Measurements from ENCODE around the gene TUBB2B.
"Not testable (repeated sequence)": the region's sequence is repeated elsewhere in the genome, so short reads cannot be mapped to it uniquely, and the experiment has no call there.

DNA sequence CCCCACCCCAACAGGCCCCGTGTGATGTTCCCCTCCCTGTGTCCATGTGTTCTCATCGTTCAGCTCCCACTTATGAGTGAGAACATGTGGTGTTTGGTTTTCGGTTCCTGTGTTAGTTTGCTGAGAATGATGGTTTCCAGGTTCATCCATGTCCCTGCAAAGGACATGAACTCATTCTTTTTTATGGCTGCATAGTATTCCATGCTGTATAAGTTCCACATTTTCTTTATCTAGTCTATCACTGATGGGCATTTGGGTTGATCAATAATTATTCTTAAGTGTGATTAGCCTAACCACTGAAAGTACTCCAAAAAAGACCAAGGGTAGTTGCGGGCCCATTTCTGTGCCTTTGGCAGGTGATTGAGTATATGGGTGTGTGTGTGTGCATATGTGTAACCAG, 14.3 kb upstream of the TUBB2B start:
- TF ChIP-seq, protein P1, sequence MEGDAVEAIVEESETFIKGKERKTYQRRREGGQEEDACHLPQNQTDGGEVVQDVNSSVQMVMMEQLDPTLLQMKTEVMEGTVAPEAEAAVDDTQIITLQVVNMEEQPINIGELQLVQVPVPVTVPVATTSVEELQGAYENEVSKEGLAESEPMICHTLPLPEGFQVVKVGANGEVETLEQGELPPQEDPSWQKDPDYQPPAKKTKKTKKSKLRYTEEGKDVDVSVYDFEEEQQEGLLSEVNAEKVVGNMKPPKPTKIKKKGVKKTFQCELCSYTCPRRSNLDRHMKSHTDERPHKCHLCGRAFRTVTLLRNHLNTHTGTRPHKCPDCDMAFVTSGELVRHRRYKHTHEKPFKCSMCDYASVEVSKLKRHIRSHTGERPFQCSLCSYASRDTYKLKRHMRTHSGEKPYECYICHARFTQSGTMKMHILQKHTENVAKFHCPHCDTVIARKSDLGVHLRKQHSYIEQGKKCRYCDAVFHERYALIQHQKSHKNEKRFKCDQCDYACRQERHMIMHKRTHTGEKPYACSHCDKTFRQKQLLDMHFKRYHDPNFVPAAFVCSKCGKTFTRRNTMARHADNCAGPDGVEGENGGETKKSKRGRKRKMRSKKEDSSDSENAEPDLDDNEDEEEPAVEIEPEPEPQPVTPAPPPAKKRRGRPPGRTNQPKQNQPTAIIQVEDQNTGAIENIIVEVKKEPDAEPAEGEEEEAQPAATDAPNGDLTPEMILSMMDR (IDR thresholded peaks at IDR 0.05; ENCODE audit: low read depth, low read length, missing input control), result not testable (repeated sequence)
- not testable (repeated sequence) for TF ChIP-seq EGR1 (IDR thresholded peaks at IDR 0.05; ENCODE audit: low read depth in 2 of 2)
- TF ChIP-seq, protein P2, sequence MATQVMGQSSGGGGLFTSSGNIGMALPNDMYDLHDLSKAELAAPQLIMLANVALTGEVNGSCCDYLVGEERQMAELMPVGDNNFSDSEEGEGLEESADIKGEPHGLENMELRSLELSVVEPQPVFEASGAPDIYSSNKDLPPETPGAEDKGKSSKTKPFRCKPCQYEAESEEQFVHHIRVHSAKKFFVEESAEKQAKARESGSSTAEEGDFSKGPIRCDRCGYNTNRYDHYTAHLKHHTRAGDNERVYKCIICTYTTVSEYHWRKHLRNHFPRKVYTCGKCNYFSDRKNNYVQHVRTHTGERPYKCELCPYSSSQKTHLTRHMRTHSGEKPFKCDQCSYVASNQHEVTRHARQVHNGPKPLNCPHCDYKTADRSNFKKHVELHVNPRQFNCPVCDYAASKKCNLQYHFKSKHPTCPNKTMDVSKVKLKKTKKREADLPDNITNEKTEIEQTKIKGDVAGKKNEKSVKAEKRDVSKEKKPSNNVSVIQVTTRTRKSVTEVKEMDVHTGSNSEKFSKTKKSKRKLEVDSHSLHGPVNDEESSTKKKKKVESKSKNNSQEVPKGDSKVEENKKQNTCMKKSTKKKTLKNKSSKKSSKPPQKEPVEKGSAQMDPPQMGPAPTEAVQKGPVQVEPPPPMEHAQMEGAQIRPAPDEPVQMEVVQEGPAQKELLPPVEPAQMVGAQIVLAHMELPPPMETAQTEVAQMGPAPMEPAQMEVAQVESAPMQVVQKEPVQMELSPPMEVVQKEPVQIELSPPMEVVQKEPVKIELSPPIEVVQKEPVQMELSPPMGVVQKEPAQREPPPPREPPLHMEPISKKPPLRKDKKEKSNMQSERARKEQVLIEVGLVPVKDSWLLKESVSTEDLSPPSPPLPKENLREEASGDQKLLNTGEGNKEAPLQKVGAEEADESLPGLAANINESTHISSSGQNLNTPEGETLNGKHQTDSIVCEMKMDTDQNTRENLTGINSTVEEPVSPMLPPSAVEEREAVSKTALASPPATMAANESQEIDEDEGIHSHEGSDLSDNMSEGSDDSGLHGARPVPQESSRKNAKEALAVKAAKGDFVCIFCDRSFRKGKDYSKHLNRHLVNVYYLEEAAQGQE (IDR thresholded peaks at IDR 0.05), result not testable (repeated sequence)
